ACHN (cell line): ENCODE data around the gene CPD.
"Not testable (repeated sequence)": the region's sequence is repeated elsewhere in the genome, so short reads cannot be mapped to it uniquely, and the experiment has no call there.

ENCODE experiments used
- DNase-seq: peaks from one replicate; pipeline ENCODE4 v3.0.0-alpha.2; 2015
- in situ Hi-C: cut with HindIII; loops from 2 replicates; pipeline ENCODE4 v1.10.0; 2017; ENCODE audit warnings: low sequenced_read_pairs, low pct_ligation_motif_present, low pct_unique_long_range_greater_than_20kb

CPD gene

GRCh38 chr17:30458797-30459413, 80.2 kb downstream of the CPD start:
- DNase-seq, in situ Hi-C loops: not testable (repeated sequence)

- in situ Hi-C loops: no loop called here
- no peak for DNase-seq
These were observed 89.7 kb downstream of the CPD start for GRCh38 chr17:30468465-30468864.

- in situ Hi-C loops: no loop called here
- no peak for DNase-seq
These were observed 93.6 kb downstream of the CPD start for GRCh38 chr17:30472238-30472890.

GRCh38 chr17:30475206-30475605, 96.5 kb downstream of the CPD start:
- DNase-seq: no peak
- in situ Hi-C loops: no loop called here

- in situ Hi-C loops: no loop called here
- DNase-seq: no peak
These were observed 98.0 kb downstream of the CPD start for GRCh38 chr17:30476726-30477082.

- peak; percentile 97 for DNase-seq
- in situ Hi-C loops: no loop called here
These were observed 98.5 kb downstream of the CPD start, which contains the start of gene GOSR1 for GRCh38 chr17:30477083-30477773. TSS of gene GOSR1 (plus strand) at chr17:30477408. CDS start at chr17:30477434, 26 bp downstream.

GRCh38 chr17:30477774-30478115, 99.0 kb downstream of the CPD start:
- in situ Hi-C loops: no loop called here
- peak; percentile 44 for DNase-seq

GRCh38 chr17:30482555-30482954, 103.8 kb downstream of the CPD start:
- in situ Hi-C loops: no loop called here
- no peak for DNase-seq

GRCh38 chr17:30483159-30483558, 104.4 kb downstream of the CPD start:
- in situ Hi-C loops: no loop called here
- DNase-seq: no peak

GRCh38 chr17:30493780-30494179, 115.1 kb downstream of the CPD start:
- DNase-seq: no peak
- in situ Hi-C loops: no loop called here

GRCh38 chr17:30495586-30495985, 116.9 kb downstream of the CPD start:
- in situ Hi-C loops: no loop called here
- no peak for DNase-seq

- in situ Hi-C loops: no loop called here
- peak; percentile 10 for DNase-seq
These were observed 124.8 kb downstream of the CPD start for GRCh38 chr17:30503558-30503957.

GRCh38 chr17:30505868-30506417, 127.2 kb downstream of the CPD start:
- no peak for DNase-seq
- in situ Hi-C loops: no loop called here

GRCh38 chr17:30506481-30506880, 127.8 kb downstream of the CPD start:
- in situ Hi-C loops: no loop called here
- DNase-seq: no peak

GRCh38 chr17:30513346-30513745, 134.6 kb downstream of the CPD start:
- in situ Hi-C loops: no loop called here

GRCh38 chr17:30514895-30515596, 136.3 kb downstream of the CPD start:
- DNase-seq: no peak
- in situ Hi-C loops: no loop called here

More at GRCh38 chr17:30513346-30513745, 134.6 kb downstream of the CPD start:
- DNase-seq: no peak

GRCh38 chr17:30517786-30518185, 139.1 kb downstream of the CPD start:
- no peak for DNase-seq
- in situ Hi-C loops: no loop called here

GRCh38 chr17:30519166-30519565, 140.4 kb downstream of the CPD start:
- no peak for DNase-seq
- in situ Hi-C loops: no loop called here
